ENCODE data around the gene TIMM17A.

- TF ChIP-seq CTCF (conservative IDR thresholded peaks at IDR 0.05; ENCODE audit: low read length) = no peak
- TF ChIP-seq EZH2phosphoT487 (IDR thresholded peaks at IDR 0.05; ENCODE audit: borderline replicate concordance) = no peak
Observed at GRCh38 chr1:201942129-201942495, 13.2 kb upstream of the TIMM17A start.

Measured in Loucy (cell line).